Fibroblast of peridontal ligament (primary cell): Measurements from ENCODE around the gene HS6ST3.

ENCODE experiments used
- DNase-seq: peaks from one replicate; pipeline ENCODE4 v3.0.0-alpha.2; 2010; ENCODE audit errors: extremely low read depth

HS6ST3 gene

GRCh38 chr13:96651598-96651997, 561.7 kb downstream of the HS6ST3 start:
- no peak for DNase-seq

GRCh38 chr13:96652506-96652905, 562.6 kb downstream of the HS6ST3 start:
- no peak for DNase-seq

GRCh38 chr13:96661612-96662011, 571.7 kb downstream of the HS6ST3 start:
- no peak for DNase-seq

DNA sequence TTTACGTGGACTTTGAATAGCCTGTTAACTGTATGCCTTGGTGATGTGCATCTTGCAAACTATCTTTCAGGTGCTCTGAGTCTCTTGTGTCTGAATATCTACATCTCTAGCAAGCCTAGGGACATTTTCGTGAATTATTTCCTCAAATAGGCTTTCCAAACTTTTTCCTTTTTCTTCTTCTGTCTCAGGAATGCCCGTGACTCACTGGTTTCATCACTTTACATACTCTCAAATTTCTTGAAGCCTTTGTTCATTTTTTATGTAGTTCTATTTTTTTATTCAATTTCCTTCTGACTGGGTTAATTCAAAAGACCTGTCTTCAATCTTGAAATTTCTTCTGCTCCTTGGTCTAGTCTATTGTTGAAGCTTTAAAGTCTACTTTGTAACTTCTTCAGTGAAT, 572.1 kb downstream of the HS6ST3 start:
- no peak for DNase-seq

DNA sequence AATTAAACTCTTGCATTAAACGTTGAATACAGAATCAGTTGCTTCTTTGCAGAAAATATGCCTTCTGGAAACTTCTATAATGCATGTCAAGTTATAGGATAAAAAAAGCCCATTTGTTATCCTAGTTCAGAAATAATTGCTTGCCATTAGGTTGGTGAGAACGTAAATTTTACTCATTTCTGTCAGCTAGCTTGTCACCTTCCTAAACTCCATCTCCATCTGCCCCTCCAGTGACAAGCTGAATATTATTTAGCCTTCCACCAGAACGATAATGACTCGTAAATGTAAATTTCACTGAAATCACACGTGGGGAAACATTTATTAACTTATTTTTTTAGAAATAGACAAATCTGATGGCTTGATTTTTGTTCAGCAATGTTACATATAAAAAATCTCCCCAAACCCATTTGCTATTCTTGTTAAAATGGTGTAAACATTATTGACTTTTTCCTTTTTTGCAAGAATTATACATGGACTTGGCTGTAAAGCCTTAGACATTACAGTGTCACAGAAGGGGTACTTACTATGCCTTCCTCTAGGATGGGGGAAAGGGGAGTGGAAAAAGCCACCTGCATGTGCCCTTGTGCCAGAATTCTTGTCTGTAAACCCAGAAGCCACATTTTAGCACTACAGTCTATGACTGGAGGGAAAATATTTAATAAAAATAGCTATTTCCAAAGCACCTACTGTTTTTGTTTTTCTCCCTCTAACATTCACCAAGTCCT, 577.5 kb downstream of the HS6ST3 start:
- no peak for DNase-seq

- DNase-seq, result no peak
Measured at GRCh38 chr13:96671073-96671472, 581.2 kb downstream of the HS6ST3 start.

DNA sequence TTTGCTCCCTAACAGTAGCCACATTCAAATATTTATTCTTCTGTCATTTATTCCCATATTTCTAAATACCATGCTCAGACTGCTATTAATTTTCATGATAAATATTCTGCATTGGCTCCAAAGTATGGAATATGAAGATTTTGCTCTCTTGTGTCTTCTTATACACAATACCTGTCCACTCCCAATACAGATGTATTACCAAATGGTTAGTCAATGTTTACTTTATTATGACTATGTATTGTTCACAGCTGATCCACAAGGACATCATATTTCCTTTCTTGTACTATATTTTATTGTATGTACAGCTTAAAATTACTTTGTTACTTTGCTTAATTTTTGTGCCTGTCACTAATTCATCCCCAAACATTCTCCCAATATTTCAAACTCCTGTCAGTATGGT, 582.1 kb downstream of the HS6ST3 start:
- no peak for DNase-seq

- DNase-seq, result no peak
Measured at GRCh38 chr13:96673825-96674224, 583.9 kb downstream of the HS6ST3 start.

GRCh38 chr13:96677029-96677428, 587.1 kb downstream of the HS6ST3 start:
- DNase-seq, result no peak

GRCh38 chr13:96678801-96679200, 588.9 kb downstream of the HS6ST3 start:
- no peak for DNase-seq

DNA sequence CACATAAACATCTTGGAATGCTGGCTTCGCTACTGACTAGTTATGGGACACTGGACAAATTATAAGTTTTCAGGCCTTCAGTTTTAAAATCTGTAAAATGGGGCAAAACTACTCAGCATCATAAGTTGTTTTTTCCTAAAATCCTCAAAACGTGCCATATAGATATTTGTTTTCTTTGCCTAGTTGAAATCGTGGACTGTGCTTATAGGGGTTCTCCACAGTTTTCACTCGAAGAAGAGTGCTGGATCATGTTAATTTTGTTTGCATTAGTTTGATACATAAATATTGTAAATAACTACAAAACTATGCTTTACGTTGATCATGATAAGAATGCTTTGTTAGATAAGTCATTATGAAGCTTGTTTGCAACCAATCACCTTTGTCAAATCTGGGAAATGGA, 591.0 kb downstream of the HS6ST3 start:
- DNase-seq, result no peak

- DNase-seq, result no peak
Measured at GRCh38 chr13:96681766-96682165, 591.9 kb downstream of the HS6ST3 start.

DNA sequence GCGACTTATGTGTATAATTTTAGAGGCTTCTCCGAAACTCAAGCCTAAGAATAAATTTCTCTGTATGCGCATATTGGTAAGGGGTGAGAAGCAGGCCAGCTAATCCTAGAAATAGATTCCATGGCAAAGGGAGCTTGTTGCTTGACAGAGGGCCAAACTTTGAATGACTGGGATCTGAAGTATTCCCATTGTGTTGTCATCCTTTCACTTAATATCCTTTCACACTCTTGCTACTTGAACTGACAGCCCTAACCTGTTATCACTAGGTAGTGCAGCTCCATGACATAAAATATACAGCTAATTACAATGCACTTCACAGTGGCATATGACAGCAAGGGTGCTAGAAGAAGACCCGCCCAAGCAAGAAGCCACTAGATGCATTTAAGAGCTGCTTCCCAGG, 594.6 kb downstream of the HS6ST3 start:
- no peak for DNase-seq

- DNase-seq, result no peak
Measured at GRCh38 chr13:96684907-96685306, 595.0 kb downstream of the HS6ST3 start.

- DNase-seq, result no peak
Measured at GRCh38 chr13:96686286-96686685, 596.4 kb downstream of the HS6ST3 start.

GRCh38 chr13:96687191-96687590, 597.3 kb downstream of the HS6ST3 start:
- no peak for DNase-seq

GRCh38 chr13:96690998-96691397, 601.1 kb downstream of the HS6ST3 start:
- no peak for DNase-seq

DNA sequence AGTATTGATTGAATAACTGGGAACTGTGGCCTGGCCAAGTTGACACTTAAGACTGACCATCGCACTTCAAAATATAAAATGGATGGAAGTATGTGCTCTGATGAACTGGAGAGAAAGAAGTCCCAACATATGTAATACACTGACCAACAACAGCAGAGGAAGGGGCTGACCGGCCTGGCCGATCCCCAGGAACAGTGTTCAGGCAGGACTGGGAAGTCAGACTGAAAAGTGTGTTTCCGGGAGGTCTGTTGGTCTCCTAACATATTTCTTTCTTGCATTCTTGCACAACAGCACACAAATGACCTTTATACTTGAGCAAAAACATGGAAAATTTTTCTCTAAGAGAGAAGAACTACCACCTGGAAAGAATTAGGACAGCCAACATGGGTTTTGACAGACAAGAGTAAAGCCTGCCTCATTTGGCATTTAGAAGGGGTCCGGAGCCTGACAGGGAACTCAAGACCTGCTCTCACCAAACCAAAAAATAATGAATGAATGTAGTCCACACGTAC, 606.5 kb downstream of the HS6ST3 start:
- DNase-seq, result no peak

GRCh38 chr13:96700657-96701056, 610.8 kb downstream of the HS6ST3 start:
- DNase-seq, result no peak

DNA sequence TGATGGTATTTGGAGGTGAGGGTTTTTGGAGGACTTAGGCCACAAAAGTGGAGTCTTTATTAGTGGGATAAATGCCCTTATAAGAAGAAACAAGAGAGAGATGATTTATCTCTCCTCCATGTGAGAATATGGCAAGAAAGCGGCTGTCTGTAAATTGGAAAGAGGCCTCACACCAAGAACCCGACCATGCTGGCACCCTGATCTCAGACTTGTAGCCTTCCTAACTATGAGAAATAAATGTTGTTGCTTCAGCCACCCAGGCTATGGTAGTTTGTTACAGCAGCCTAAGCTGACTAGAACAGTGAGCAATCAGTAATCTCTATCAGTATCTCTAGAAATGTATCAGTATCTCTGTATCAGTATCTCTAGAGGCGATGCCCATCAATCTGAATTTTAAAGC, 617.2 kb downstream of the HS6ST3 start:
- DNase-seq, result no peak

GRCh38 chr13:96710166-96710862, 620.4 kb downstream of the HS6ST3 start:
- no peak for DNase-seq

DNA sequence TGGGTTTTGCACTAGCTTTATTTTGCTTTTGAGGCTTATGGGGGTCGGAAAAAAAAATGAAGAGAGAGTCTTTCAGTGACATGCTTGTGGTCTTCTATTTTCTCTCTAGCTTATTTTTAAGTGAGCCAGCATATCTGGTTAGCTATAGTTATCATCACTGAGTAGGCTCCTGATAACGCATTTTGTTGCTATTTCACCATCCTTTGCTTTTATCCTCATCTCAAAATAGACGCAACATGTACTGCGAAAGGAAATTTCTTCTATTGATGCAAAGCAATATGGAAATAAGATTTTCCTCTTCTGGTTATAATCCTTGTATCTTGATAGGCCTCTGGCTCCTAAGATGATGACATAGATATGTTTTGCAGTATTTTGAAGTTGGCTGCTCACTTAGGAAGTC, 630.5 kb downstream of the HS6ST3 start:
- no peak for DNase-seq

- DNase-seq, result no peak
Measured at GRCh38 chr13:96726651-96727050, 636.7 kb downstream of the HS6ST3 start.
